ENCODE measurements around the gene TSC22D3. TPM values are rescaled to one million over a fixed set of nuclear protein-coding genes. Genes with fewer than 3 reads are reported as not detected.
A peak's percentile ranks its signal among the peaks of the same experiment; 100 is the strongest.

The TSC22D3 gene
- total and polyA plus RNA-seq, 2 donors (not counting 1 experiment from before 2014, with no cell fraction given), result 447 to 3,050 TPM

DNA sequence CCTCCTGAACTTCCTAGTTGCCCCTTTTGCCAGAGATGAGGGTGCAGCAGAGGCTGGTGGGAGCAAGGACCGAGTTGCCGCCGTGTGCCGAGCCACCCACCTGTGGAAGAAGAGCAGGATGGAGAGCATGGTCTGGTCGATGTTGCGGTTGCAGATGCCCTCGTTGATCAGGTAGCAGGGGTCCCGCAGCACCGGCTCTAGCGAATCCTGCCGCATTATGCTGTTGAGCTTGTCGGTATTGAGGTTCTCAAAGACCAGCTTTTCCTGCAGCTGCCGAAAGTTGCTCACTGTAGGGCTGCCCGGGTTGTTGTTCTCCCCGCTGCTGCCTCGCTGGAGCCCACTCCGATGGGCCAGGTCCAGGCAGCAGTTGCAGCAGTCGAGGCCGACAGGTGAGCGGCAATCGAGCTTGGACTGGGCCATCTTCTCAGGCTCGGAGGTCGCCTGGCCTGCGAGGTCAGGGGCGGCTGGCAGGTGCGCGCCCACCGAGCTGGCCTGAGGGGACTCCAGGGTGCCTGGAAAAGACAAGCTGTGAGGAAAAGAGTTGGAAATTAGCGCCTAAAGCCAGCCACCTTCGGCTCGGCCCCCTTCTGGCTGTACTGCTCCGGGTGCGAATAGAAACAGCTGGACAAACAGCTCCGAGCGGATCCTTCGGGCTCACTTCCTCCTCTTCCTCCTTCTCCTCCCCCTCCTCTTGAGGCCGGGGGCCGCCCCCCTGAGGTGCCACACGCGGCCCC is 420 bp downstream of the TSC22D3 start:
- Histone ChIP-seq H3K9ac (ENCODE audit: low read length) (peak overlapping the region; percentile 69), H4K20me1 (ENCODE audit: control insufficient read depth, insufficient read depth, low read length, poor library complexity, severe bottlenecking) (no peaks in the 10 kb centered on the region), H3K4me1 (ENCODE audit: control insufficient read depth in 2 of 2, insufficient read depth in 2 of 2, low read length in 2 of 2) (peaks cover 14 to 23% of the 10 kb centered on the region in 2 donors), H3K36me3 (replicated peaks in 1 of 2; ENCODE audit: control extremely low read depth in 1 of 2, control insufficient read depth in 1 of 2, extremely low read depth in 1 of 2, insufficient read depth in 2 of 2, low read length in 1 of 2) (no peaks in the 10 kb centered on the region), H3K79me2 (ENCODE audit: control insufficient read depth, insufficient read depth, low read length) (no peaks in the 10 kb centered on the region), H3K4me3 (ENCODE audit: control extremely low read depth in 1 of 5, extremely low read depth in 1 of 5, insufficient read depth in 1 of 5, low read depth in 2 of 5, low read length in 4 of 5) (peak overlapping the region in 4 of 5 experiments; percentile 48 to 72 (median 62)), H3K27ac (ENCODE audit: low read length in 2 of 2) (no peak overlapping the region), H3K9me3 (ENCODE audit: control extremely low read depth in 1 of 3, control insufficient read depth in 2 of 3, insufficient read depth in 1 of 3, low read length in 2 of 3) (no peaks in the 10 kb centered on the region), H2AFZ (ENCODE audit: insufficient read depth, low read depth, low read length, poor library complexity, severe bottlenecking) (peak overlapping the region; percentile 82), H3K27me3 (replicated peaks in 1 of 4; ENCODE audit: control extremely low read depth in 1 of 4, control insufficient read depth in 3 of 4, insufficient read depth in 4 of 4, low read length in 3 of 4) (peaks cover 0 to 9% (median 0%) of the 10 kb centered on the region in 4 experiments), H3K4me2 (replicated peaks; ENCODE audit: low read depth, low read length, poor library complexity, severe bottlenecking) (peak overlapping the region; percentile 87)
- Mint-ChIP-seq H3K4me1 (peaks cover 21% of the 10 kb centered on the region), H3K27ac (peak overlapping the region; percentile 80), H3K4me3 (peak overlapping the region; percentile 84), H3K9me3 (ENCODE audit: insufficient read depth) (no peaks in the 10 kb centered on the region), H3K27me3 (no peaks in the 10 kb centered on the region)
- no peak for TF ChIP-seq EZH2 (IDR thresholded peaks at IDR 0.05; ENCODE audit: borderline replicate concordance, insufficient read depth, low read depth, low read length, poor library complexity, severe bottlenecking)
- TF ChIP-seq, protein P1, sequence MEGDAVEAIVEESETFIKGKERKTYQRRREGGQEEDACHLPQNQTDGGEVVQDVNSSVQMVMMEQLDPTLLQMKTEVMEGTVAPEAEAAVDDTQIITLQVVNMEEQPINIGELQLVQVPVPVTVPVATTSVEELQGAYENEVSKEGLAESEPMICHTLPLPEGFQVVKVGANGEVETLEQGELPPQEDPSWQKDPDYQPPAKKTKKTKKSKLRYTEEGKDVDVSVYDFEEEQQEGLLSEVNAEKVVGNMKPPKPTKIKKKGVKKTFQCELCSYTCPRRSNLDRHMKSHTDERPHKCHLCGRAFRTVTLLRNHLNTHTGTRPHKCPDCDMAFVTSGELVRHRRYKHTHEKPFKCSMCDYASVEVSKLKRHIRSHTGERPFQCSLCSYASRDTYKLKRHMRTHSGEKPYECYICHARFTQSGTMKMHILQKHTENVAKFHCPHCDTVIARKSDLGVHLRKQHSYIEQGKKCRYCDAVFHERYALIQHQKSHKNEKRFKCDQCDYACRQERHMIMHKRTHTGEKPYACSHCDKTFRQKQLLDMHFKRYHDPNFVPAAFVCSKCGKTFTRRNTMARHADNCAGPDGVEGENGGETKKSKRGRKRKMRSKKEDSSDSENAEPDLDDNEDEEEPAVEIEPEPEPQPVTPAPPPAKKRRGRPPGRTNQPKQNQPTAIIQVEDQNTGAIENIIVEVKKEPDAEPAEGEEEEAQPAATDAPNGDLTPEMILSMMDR (IDR thresholded peaks at IDR 0.05), result no peak
- ChIA-PET POLR2A (interaction anchor here (0.7 to 3.5 kb wide), 9 partner anchors 31 to 147 kb away, joined by 3 to 53 read pairs (median 5); partner anchors contain the start of gene PRPS1), CTCF (interaction anchor here (0.9 to 6.0 kb wide), 14 partner anchors 12 to 776 kb away, joined by 3 to 246 read pairs (median 16); partner anchors contain the start of gene PRPS1)
- 9% methylated on average over 28 of the region's 40 CpGs for WGBS (ENCODE audit: insufficient coverage)
- intact Hi-C loops (cut with micrococcal nuclease), result loop anchor here (1.0 to 5.0 kb wide), 2 partner anchors 33 to 238 kb away; no protein-coding TSS in a partner anchor
- ATAC-seq (ENCODE audit: low read depth) (peak; percentile 11), DNase-seq (peak; percentile 14)
